ENCODE measurements around the gene INPP5A.

The INPP5A gene

GRCh38 chr10:132647424-132647823, 109.8 kb downstream of the INPP5A start:
- Mint-ChIP-seq H3K4me3 (no peak overlapping the region), H3K27me3 (no peaks in the 10 kb centered on the region), H3K36me3 (ENCODE audit: low read depth) (peaks cover 71% of the 10 kb centered on the region), H3K27ac (no peak overlapping the region), H3K9me3 (no peaks in the 10 kb centered on the region), H3K4me1 (ENCODE audit: low read depth) (no peaks in the 10 kb centered on the region)
- intact Hi-C loops (cut with micrococcal nuclease), result no loop called here

GRCh38 chr10:132648072-132648850, 110.7 kb downstream of the INPP5A start:
- intact Hi-C loops (cut with micrococcal nuclease), result no loop called here
- H3K4me3 Mint-ChIP-seq, result no peak overlapping the region
- H3K36me3 Mint-ChIP-seq (ENCODE audit: low read depth), result peaks cover 80% of the 10 kb centered on the region
- H3K27ac Mint-ChIP-seq, result no peak overlapping the region
- H3K9me3 Mint-ChIP-seq, result no peaks in the 10 kb centered on the region
- H3K4me1 Mint-ChIP-seq (ENCODE audit: low read depth), result no peaks in the 10 kb centered on the region
- no peaks in the 10 kb centered on the region for H3K27me3 Mint-ChIP-seq

DNA sequence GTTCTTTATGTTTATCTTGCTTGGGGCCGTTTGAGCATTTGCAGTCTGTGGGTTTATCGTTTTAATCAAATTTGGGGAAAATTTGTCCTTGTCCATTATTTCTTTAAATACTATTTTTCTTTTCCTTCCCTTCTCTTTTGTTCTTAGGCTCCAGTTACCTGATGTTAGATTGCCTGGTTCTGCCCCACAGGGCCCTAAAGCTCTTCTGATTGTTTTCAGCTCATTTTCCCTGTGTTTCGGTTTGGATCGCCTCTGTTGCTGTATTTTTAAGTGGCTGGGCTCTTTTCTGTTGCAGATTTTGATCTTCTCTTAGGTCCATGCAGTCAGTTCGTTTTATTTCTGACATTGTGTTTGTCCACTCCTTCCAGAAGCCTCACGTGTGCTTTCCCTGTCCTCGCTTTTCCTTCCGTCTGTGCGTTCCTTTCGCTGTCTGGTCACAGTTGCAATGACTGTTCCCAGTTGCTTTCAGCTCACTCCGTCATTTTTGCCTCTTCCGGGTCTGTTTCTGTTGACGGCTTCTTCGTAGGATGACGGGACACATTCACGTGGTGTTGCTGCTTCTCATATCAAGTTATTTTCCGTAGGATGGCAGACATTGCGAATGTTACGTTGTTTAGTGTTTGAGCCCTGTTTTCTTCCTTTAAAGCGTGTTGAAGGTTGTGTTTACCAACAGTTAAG, 111.4 kb downstream of the INPP5A start:
- Mint-ChIP-seq H3K36me3 (ENCODE audit: low read depth) (peaks cover 81% of the 10 kb centered on the region), H3K27me3 (no peaks in the 10 kb centered on the region), H3K4me3 (no peak overlapping the region), H3K27ac (no peak overlapping the region), H3K4me1 (ENCODE audit: low read depth) (no peaks in the 10 kb centered on the region), H3K9me3 (no peaks in the 10 kb centered on the region)
- intact Hi-C loops (cut with micrococcal nuclease), result no loop called here

GRCh38 chr10:132649651-132650360, 112.2 kb downstream of the INPP5A start:
- no peak overlapping the region for H3K4me3 Mint-ChIP-seq
- H3K36me3 Mint-ChIP-seq (ENCODE audit: low read depth), result peaks cover 78% of the 10 kb centered on the region
- H3K9me3 Mint-ChIP-seq, result no peaks in the 10 kb centered on the region
- H3K27me3 Mint-ChIP-seq, result no peaks in the 10 kb centered on the region
- H3K4me1 Mint-ChIP-seq (ENCODE audit: low read depth), result peaks cover 4% of the 10 kb centered on the region
- intact Hi-C loops (cut with micrococcal nuclease), result no loop called here
- no peak overlapping the region for H3K27ac Mint-ChIP-seq

GRCh38 chr10:132650611-132651250, 113.1 kb downstream of the INPP5A start:
- H3K9me3 Mint-ChIP-seq, result no peaks in the 10 kb centered on the region
- H3K27ac Mint-ChIP-seq, result no peak overlapping the region
- H3K4me3 Mint-ChIP-seq, result no peak overlapping the region
- intact Hi-C loops (cut with micrococcal nuclease), result no loop called here
- H3K4me1 Mint-ChIP-seq (ENCODE audit: low read depth), result peaks cover 6% of the 10 kb centered on the region
- no peaks in the 10 kb centered on the region for H3K27me3 Mint-ChIP-seq
- H3K36me3 Mint-ChIP-seq (ENCODE audit: low read depth), result peaks cover 84% of the 10 kb centered on the region

DNA sequence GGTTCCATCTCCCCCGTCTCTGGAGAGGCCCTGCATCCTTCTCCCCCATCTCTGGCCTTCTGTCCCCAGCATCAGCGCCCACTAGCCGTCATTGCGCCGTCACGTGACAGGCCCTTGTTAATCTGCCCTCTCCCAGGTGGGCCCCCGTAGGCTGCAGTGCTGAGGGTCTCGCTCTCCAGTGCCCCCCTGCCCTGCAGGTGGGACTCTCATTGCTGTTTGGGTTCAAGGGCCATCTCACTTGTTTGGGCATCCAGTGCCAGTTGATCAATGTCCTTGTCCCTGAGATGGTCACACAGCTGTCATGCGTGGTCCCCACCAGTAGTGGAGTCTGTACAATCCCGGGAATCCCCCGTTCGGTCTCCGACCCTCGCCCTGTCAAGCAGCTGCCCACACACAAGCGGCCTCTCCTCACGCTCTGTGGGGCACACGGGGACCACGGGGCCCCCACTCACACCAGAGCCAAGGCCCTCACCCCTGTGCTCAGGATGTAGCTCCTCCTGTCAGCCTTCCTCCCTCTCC, 114.0 kb downstream of the INPP5A start:
- peaks cover 85% of the 10 kb centered on the region for H3K36me3 Mint-ChIP-seq (ENCODE audit: low read depth)
- no peak overlapping the region for H3K4me3 Mint-ChIP-seq
- H3K4me1 Mint-ChIP-seq (ENCODE audit: low read depth), result peaks cover 6% of the 10 kb centered on the region
- intact Hi-C loops (cut with micrococcal nuclease), result no loop called here
- no peak overlapping the region for H3K27ac Mint-ChIP-seq
- no peaks in the 10 kb centered on the region for H3K9me3 Mint-ChIP-seq
- no peaks in the 10 kb centered on the region for H3K27me3 Mint-ChIP-seq

- peaks cover 79% of the 10 kb centered on the region for H3K36me3 Mint-ChIP-seq (ENCODE audit: low read depth)
- H3K9me3 Mint-ChIP-seq, result no peaks in the 10 kb centered on the region
- H3K27ac Mint-ChIP-seq, result no peak overlapping the region
- H3K4me3 Mint-ChIP-seq, result no peak overlapping the region
- no peaks in the 10 kb centered on the region for H3K27me3 Mint-ChIP-seq
- H3K4me1 Mint-ChIP-seq (ENCODE audit: low read depth), result peaks cover 6% of the 10 kb centered on the region
- intact Hi-C loops (cut with micrococcal nuclease), result no loop called here
These were observed 114.9 kb downstream of the INPP5A start for GRCh38 chr10:132652446-132652845.

- Mint-ChIP-seq H3K36me3 (ENCODE audit: low read depth) (peaks cover 77% of the 10 kb centered on the region), H3K27me3 (no peaks in the 10 kb centered on the region), H3K9me3 (no peaks in the 10 kb centered on the region), H3K27ac (no peak overlapping the region), H3K4me1 (ENCODE audit: low read depth) (peaks cover 6% of the 10 kb centered on the region), H3K4me3 (no peak overlapping the region)
- intact Hi-C loops (cut with micrococcal nuclease), result no loop called here
These were observed 115.5 kb downstream of the INPP5A start for GRCh38 chr10:132652936-132653590.

GRCh38 chr10:132653721-132654120, 116.1 kb downstream of the INPP5A start:
- intact Hi-C loops (cut with micrococcal nuclease), result no loop called here
- Mint-ChIP-seq H3K27ac (no peak overlapping the region), H3K4me1 (ENCODE audit: low read depth) (peaks cover 6% of the 10 kb centered on the region), H3K4me3 (no peak overlapping the region), H3K36me3 (ENCODE audit: low read depth) (peaks cover 77% of the 10 kb centered on the region), H3K27me3 (no peaks in the 10 kb centered on the region), H3K9me3 (no peaks in the 10 kb centered on the region)

DNA sequence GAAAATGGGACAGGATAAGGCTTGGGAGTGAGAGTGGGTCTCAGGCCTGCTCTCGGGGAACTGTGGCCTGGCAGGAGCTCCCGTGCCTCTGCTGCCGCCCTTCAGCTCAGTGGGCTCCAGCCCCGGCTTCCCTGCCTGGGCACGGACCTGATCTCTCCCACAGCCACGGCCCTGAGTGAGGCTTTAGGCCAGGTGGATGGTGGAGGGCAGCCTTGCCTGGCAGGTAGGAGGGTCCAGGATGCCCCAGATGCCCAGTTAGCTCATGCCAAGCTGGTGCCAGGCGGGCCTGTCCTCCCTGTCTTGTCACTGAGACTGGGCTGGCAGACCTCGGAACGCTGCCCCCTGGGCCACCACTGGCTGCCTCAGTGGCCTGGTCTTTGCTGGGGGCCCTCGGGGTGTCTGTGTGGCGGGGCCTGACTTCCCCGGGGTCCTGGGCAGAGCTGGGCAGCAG, 116.6 kb downstream of the INPP5A start:
- Mint-ChIP-seq H3K4me1 (ENCODE audit: low read depth) (peaks cover 6% of the 10 kb centered on the region), H3K27ac (no peak overlapping the region), H3K9me3 (no peaks in the 10 kb centered on the region), H3K27me3 (no peaks in the 10 kb centered on the region), H3K36me3 (ENCODE audit: low read depth) (peaks cover 77% of the 10 kb centered on the region), H3K4me3 (no peak overlapping the region)
- intact Hi-C loops (cut with micrococcal nuclease), result no loop called here

DNA sequence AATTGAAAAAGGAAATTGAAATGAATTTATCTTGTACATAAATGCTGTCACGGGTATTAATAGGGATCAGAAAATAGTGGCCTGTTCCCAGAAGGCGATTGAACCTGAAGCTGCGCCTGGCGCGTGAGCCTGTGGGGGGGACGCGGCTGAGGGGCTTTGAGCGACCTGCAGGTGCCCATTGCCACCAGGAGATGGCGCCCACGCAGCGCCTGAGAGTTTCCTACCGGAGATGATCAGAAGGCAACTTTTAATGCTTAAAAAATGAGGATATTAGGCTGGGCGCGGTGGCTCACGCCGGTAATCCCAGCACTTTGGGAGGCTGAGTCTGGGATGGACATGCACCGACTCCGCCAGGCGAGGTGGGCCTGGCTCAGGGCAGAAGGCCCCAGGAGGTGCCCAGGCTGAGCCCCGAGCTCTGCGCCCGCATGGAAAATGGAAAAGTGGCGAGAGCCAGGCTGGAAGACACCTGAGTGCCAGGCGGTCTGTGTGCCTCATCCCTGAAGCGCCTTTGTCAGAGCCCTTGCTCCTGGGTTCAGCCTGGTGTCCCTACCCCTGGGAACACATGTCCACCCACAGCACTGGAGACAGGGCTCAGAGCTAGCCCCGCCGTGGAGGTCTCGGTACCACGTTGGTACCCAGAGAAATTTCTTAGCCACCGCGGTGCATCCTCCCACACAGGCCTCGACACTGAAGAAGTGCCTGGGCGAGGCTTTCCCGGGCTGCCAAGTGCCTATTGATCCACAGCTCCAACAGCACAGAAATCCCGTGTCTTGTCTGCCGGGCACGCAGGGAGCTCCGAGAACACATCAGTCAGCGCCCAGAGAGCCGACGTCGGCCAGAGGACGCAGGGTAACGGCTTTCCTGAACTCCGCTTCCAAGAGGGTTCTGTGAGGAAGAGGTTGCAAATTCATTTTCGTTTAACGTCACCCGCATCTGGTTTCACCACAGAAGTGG, 117.4 kb downstream of the INPP5A start:
- H3K9me3 Mint-ChIP-seq, result no peaks in the 10 kb centered on the region
- no peaks in the 10 kb centered on the region for H3K27me3 Mint-ChIP-seq
- H3K36me3 Mint-ChIP-seq (ENCODE audit: low read depth), result peaks cover 77% of the 10 kb centered on the region
- no peak overlapping the region for H3K27ac Mint-ChIP-seq
- no peak overlapping the region for H3K4me3 Mint-ChIP-seq
- peaks cover 6% of the 10 kb centered on the region for H3K4me1 Mint-ChIP-seq (ENCODE audit: low read depth)
- intact Hi-C loops (cut with micrococcal nuclease), result no loop called here

GRCh38 chr10:132655735-132656134, 118.1 kb downstream of the INPP5A start:
- H3K4me1 Mint-ChIP-seq (ENCODE audit: low read depth), result peaks cover 6% of the 10 kb centered on the region
- intact Hi-C loops (cut with micrococcal nuclease), result no loop called here
- H3K9me3 Mint-ChIP-seq, result no peaks in the 10 kb centered on the region
- peaks cover 76% of the 10 kb centered on the region for H3K36me3 Mint-ChIP-seq (ENCODE audit: low read depth)
- H3K4me3 Mint-ChIP-seq, result no peak overlapping the region
- H3K27ac Mint-ChIP-seq, result no peak overlapping the region
- H3K27me3 Mint-ChIP-seq, result no peaks in the 10 kb centered on the region
